GM21423 (cell line): ENCODE measurements around the gene LTA.
A peak's percentile ranks its signal among the peaks of the same experiment; 100 is the strongest.

Experiments
- ATAC-seq: cut with Tn5 transposase; IDR thresholded peaks from one replicate; pipeline ENCODE4 v1.9.1; 2021; ENCODE audit warnings: mild to moderate bottlenecking, moderate library complexity; ENCODE audit not compliant: unreplicated experiment

Gene LTA

GRCh38 chr6:31572041-31572911 lies at the start of gene LTA:
TSS of gene LTA (plus strand) at chr6:31572289. CDS start at chr6:31572743, 454 bp downstream.
- ATAC-seq: peak; percentile 36

GRCh38 chr6:31525553-31525931 lies 46.5 kb upstream of the LTA start:
- ATAC-seq: no peak

GRCh38 chr6:31525932-31526591 lies 46.0 kb upstream of the LTA start:
- no peak for ATAC-seq

GRCh38 chr6:31528307-31528777 lies 43.7 kb upstream of the LTA start:
- ATAC-seq: no peak

- no peak for ATAC-seq
Observed at GRCh38 chr6:31528821-31529328, 43.2 kb upstream of the LTA start, which contains the start of gene MCCD1. TSS of gene MCCD1 (plus strand) at chr6:31528962. CDS start at chr6:31529015, 53 bp downstream.

GRCh38 chr6:31529329-31530150 lies 42.5 kb upstream of the LTA start:
- ATAC-seq: no peak

- ATAC-seq: no peak
Observed at GRCh38 chr6:31530659-31531058, 41.4 kb upstream of the LTA start.

GRCh38 chr6:31531162-31531561 lies 40.9 kb upstream of the LTA start:
- no peak for ATAC-seq

GRCh38 chr6:31531771-31532643 lies 40.1 kb upstream of the LTA start:
- no peak for ATAC-seq

GRCh38 chr6:31532644-31533454 lies 39.2 kb upstream of the LTA start:
- no peak for ATAC-seq

GRCh38 chr6:31533455-31533841 lies 38.6 kb upstream of the LTA start:
- no peak for ATAC-seq

GRCh38 chr6:31534011-31534410 lies 38.1 kb upstream of the LTA start:
- ATAC-seq: no peak

- no peak for ATAC-seq
Observed at GRCh38 chr6:31534521-31535040, 37.5 kb upstream of the LTA start.

- no peak for ATAC-seq
Observed at GRCh38 chr6:31535538-31536324, 36.4 kb upstream of the LTA start.

GRCh38 chr6:31538805-31539400 lies 33.2 kb upstream of the LTA start:
- no peak for ATAC-seq

GRCh38 chr6:31540640-31541039 lies 31.4 kb upstream of the LTA start:
- no peak for ATAC-seq

GRCh38 chr6:31541059-31541657 lies 30.9 kb upstream of the LTA start:
- no peak for ATAC-seq
